ENCODE results near the gene OR14A2. TPM values are rescaled to one million over a fixed set of nuclear protein-coding genes. Genes with fewer than 3 reads are reported as not detected.

OR14A2 gene
- total RNA-seq: not detected in 2 replicates

GRCh38 chr1:247748041-247748440 lies at the start of gene OR14A2:
TSS of gene OR14A2 (minus strand) at chr1:247748141.

GRCh38 chr1:247760456-247760855 lies 12.5 kb upstream of the OR14A2 start, which contains the start of gene OR1C1:
TSS of gene OR1C1 (minus strand) at chr1:247760556. CDS start at chr1:247758406, 2,150 bp downstream.

GRCh38 chr1:247738315-247738714 lies 9.6 kb downstream of the OR14A2 start, which contains the start of gene OR14K1:
TSS of gene OR14K1 (plus strand) at chr1:247738615. CDS start at chr1:247738615, 0 bp downstream.

GRCh38 chr1:247716546-247716945 lies 31.4 kb downstream of the OR14A2 start, which contains the start of gene OR6F1:
TSS of gene OR6F1 (minus strand) at chr1:247716646. CDS start at chr1:247712755, 3,891 bp downstream.

GRCh38 chr1:247679639-247680038 lies 68.3 kb downstream of the OR14A2 start, which contains the start of gene OR13G1:
TSS of gene OR13G1 (minus strand) at chr1:247679739. CDS start at chr1:247673041, 6,698 bp downstream.

Other genes starting within 250 kb of the OR14A2 start
- not detected in 2 replicates for gene OR2C3, start 211.7 kb downstream of the OR14A2 start, total RNA-seq
- gene GCSAML, start 199.0 kb downstream of the OR14A2 start, total RNA-seq: under 0.01 TPM in 1 of 2 replicates, not detected in the other
- gene OR2G2, start 159.8 kb downstream of the OR14A2 start, total RNA-seq: not detected in 2 replicates
- gene OR2G3, start 142.6 kb downstream of the OR14A2 start, total RNA-seq: not detected in 2 replicates
- gene OR13G1, start 68.4 kb downstream of the OR14A2 start, total RNA-seq: not detected in 2 replicates
- not detected in 2 replicates for gene OR6F1, start 31.5 kb downstream of the OR14A2 start, total RNA-seq
- not detected in 2 replicates for gene OR14K1, start 9.5 kb downstream of the OR14A2 start, total RNA-seq
- not detected in 2 replicates for gene OR1C1, start 12.4 kb upstream of the OR14A2 start, total RNA-seq
- not detected in 2 replicates for gene OR14A16, start 76.0 kb upstream of the OR14A2 start, total RNA-seq
- gene OR11L1, start 93.8 kb upstream of the OR14A2 start, total RNA-seq: not detected in 2 replicates
- 0.06 TPM in 1 of 2 replicates, not detected in the other for gene TRIM58, start 109.0 kb upstream of the OR14A2 start, total RNA-seq
- not detected in 2 replicates for gene OR2W3, start 147.4 kb upstream of the OR14A2 start, total RNA-seq
- gene OR2T8, start 172.1 kb upstream of the OR14A2 start, total RNA-seq: not detected in 2 replicates
- not detected in 2 replicates for gene OR2AJ1, start 176.7 kb upstream of the OR14A2 start, total RNA-seq
- 0.31 TPM in 1 of 2 replicates, not detected in the other for gene OR2L8, start 200.7 kb upstream of the OR14A2 start, total RNA-seq
- gene OR2AK2, start 217.1 kb upstream of the OR14A2 start, total RNA-seq: not detected in 2 replicates